Right ventricle myocardium inferior (tissue), 1 donor: ENCODE measurements around the gene NSUN7. TPM values are rescaled to one million over a fixed set of nuclear protein-coding genes. Genes with fewer than 3 reads are reported as not detected.
A peak's percentile ranks its signal among the peaks of the same experiment; 100 is the strongest.

Experiments used
- ATAC-seq: fragments of 200-7000 bp; cut with Tn5 transposase; one replicate; pipeline ENCODE4 v1.9.1; 2020; ENCODE audit warnings: mild to moderate bottlenecking, moderate library complexity
- DNase-seq: peaks from one replicate; pipeline ENCODE4 v3.0.0; 2021; ENCODE audit errors: missing footprints
- intact Hi-C: fragments of 100-400 bp; cut with DNase I; formaldehyde crosslinking; loops from one replicate; pipeline ENCODE4 v1.11.0; 2022
- total RNA-seq: library from RNA; stranded (reverse); fragmentation: NEBNext Ultra II Directional; extraction: Animal tissue kit (Norgen Biotek cat#: 25700); gene quantifications from one replicate; pipeline ENCODE4 v1.2.1, GENCODE V29; 2021
- donor health status: DM: no; HTN: yes; CAD: no; lungs with severe emphysema.

The NSUN7 gene
- total RNA-seq, 1 donor from 2014 or later, result 0.95 TPM

- intact Hi-C loops, result no loop called here
- ATAC-seq, result peak; percentile 47
- peak; percentile 73 for DNase-seq
Observed at GRCh38 chr4:40837094-40837870, 87.5 kb downstream of the NSUN7 start.

GRCh38 chr4:40838742-40839141, 89.0 kb downstream of the NSUN7 start:
- DNase-seq, result no peak
- ATAC-seq, result no peak
- intact Hi-C loops, result no loop called here

- intact Hi-C loops, result loop anchor here (5.0 kb wide), 2 partner anchors 57 to 103 kb away; no protein-coding TSS in a partner anchor
- no peak for ATAC-seq
Observed at GRCh38 chr4:40840255-40840984, 90.7 kb downstream of the NSUN7 start.

GRCh38 chr4:40840985-40841571, 91.3 kb downstream of the NSUN7 start:
- ATAC-seq (peak; percentile 42), DNase-seq (peak; percentile 83)
- intact Hi-C loops, result loop anchor here (5.0 kb wide), 2 partner anchors 56 to 104 kb away; no protein-coding TSS in a partner anchor

More at GRCh38 chr4:40840255-40840984, 90.7 kb downstream of the NSUN7 start:
- DNase-seq, result no peak

GRCh38 chr4:40842318-40842717, 92.6 kb downstream of the NSUN7 start:
- DNase-seq (no peak), ATAC-seq (peak; percentile 53)
- intact Hi-C loops, result loop anchor here (5.0 kb wide), 2 partner anchors 55 to 105 kb away; no protein-coding TSS in a partner anchor

GRCh38 chr4:40842725-40843423, 93.1 kb downstream of the NSUN7 start:
- DNase-seq (no peak), ATAC-seq (peak; percentile 62)
- intact Hi-C loops, result loop anchor here (5.0 kb wide), 2 partner anchors 54 to 106 kb away; no protein-coding TSS in a partner anchor

GRCh38 chr4:40843696-40844095, 93.9 kb downstream of the NSUN7 start:
- intact Hi-C loops, result loop anchor here (5.0 kb wide), 2 partner anchors 54 to 106 kb away; no protein-coding TSS in a partner anchor
- peak; percentile 38 for ATAC-seq
- DNase-seq, result no peak

- DNase-seq (no peak), ATAC-seq (no peak)
- intact Hi-C loops, result loop anchor here (5.0 kb wide), 2 partner anchors 53 to 107 kb away; no protein-coding TSS in a partner anchor
Observed at GRCh38 chr4:40844261-40844660, 94.5 kb downstream of the NSUN7 start.

- intact Hi-C loops, result no loop called here
- ATAC-seq, result no peak
Observed at GRCh38 chr4:40845154-40845835, 95.5 kb downstream of the NSUN7 start.

GRCh38 chr4:40846532-40846931, 96.8 kb downstream of the NSUN7 start:
- DNase-seq, result no peak
- ATAC-seq, result no peak
- intact Hi-C loops, result no loop called here

More at GRCh38 chr4:40845154-40845835, 95.5 kb downstream of the NSUN7 start:
- DNase-seq, result no peak

GRCh38 chr4:40848251-40848650, 98.5 kb downstream of the NSUN7 start:
- no peak for DNase-seq
- intact Hi-C loops, result no loop called here
- no peak for ATAC-seq

- ATAC-seq (no peak), DNase-seq (no peak)
- intact Hi-C loops, result no loop called here
Observed at GRCh38 chr4:40848940-40849339, 99.2 kb downstream of the NSUN7 start.

GRCh38 chr4:40850496-40850895, 100.7 kb downstream of the NSUN7 start:
- ATAC-seq (no peak), DNase-seq (no peak)
- intact Hi-C loops, result no loop called here

GRCh38 chr4:40856277-40856839, 106.6 kb downstream of the NSUN7 start:
- ATAC-seq (no peak), DNase-seq (no peak)
- intact Hi-C loops, result no loop called here

GRCh38 chr4:40856840-40857362, 107.1 kb downstream of the NSUN7 start:
- intact Hi-C loops, result no loop called here
- peak; percentile 95 for ATAC-seq
- peak; percentile 92 for DNase-seq

GRCh38 chr4:40857956-40858355, 108.2 kb downstream of the NSUN7 start:
- no peak for DNase-seq
- no peak for ATAC-seq
- intact Hi-C loops, result no loop called here

GRCh38 chr4:40858962-40859361, 109.2 kb downstream of the NSUN7 start:
- DNase-seq (no peak), ATAC-seq (no peak)
- intact Hi-C loops, result no loop called here
